ENCODE results near the gene MMP15.

- TF ChIP-seq CTCF (optimal IDR thresholded peaks at IDR 0.05 in 1 of 3, IDR thresholded peaks at IDR 0.05 in 1 of 3, conservative IDR thresholded peaks at IDR 0.05 in 1 of 3; ENCODE audit: extremely low read depth in 1 of 3, insufficient read depth in 2 of 3, low read length in 3 of 3) (no peak), EZH2 (IDR thresholded peaks at IDR 0.05; ENCODE audit: low read length) (no peak)
Measured at GRCh38 chr16:58056580-58056979, 31.0 kb downstream of the MMP15 start.

All from keratinocyte (primary cell).